Neural cell (in vitro differentiated cells): ENCODE data around the gene ANKEF1. TPM values are rescaled to one million over a fixed set of nuclear protein-coding genes. Genes with fewer than 3 reads are reported as not detected.

Experiments used
- H2AFZ ChIP-seq: fragments of 200-600, 300-800 bp; sonication (generic), shearing (Covaris generic); 2 replicates; pipeline ENCODE4 v1.6.0; 2014; ENCODE audit warnings: low read depth, mild to moderate bottlenecking, antibody characterized with exemption, low read length, moderate library complexity
- H3F3A ChIP-seq: fragments of 200-600 bp; shearing (Covaris generic); 2 replicates; pipeline ENCODE4 v1.6.1; 2016; ENCODE audit warnings: mild to moderate bottlenecking, moderate library complexity, mixed read lengths, antibody characterized with exemption, low read length; ENCODE audit not compliant: insufficient read depth, poor library complexity, severe bottlenecking
- H3K27ac ChIP-seq: fragments of 200-600, 300-800 bp; sonication (generic), shearing (Covaris generic); 2 replicates; pipeline ENCODE4 v1.5.1; 2014; ENCODE audit warnings: mild to moderate bottlenecking, low read length, moderate library complexity
- H3K27me3 ChIP-seq: fragments of 300-800, 200-600 bp; sonication (generic), shearing (Covaris generic); 2 replicates; pipeline ENCODE4 v1.6.0; 2014; ENCODE audit warnings: mild to moderate bottlenecking, low read depth, low read length, moderate library complexity; ENCODE audit not compliant: insufficient read depth
- H3K36me3 ChIP-seq: fragments of 300-800, 200-600 bp; sonication (generic), shearing (Covaris generic); 2 replicates; pipeline ENCODE4 v1.5.1; 2014; ENCODE audit warnings: mild to moderate bottlenecking, antibody characterized with exemption, low read length, moderate library complexity; ENCODE audit not compliant: insufficient read depth
- H3K4me2 ChIP-seq: fragments of 300-800, 200-600 bp; sonication (generic), shearing (Covaris generic); 2 replicates; pipeline ENCODE4 v1.6.0; 2014; ENCODE audit warnings: mild to moderate bottlenecking, low read length
- H3K4me3 ChIP-seq: fragments of 300-800, 200-600 bp; sonication (generic), shearing (Covaris generic); 2 replicates; pipeline ENCODE4 v1.5.1; 2014; ENCODE audit warnings: mild to moderate bottlenecking, low read length, moderate library complexity
- H3K79me2 ChIP-seq: fragments of 200-600 bp; shearing (Covaris generic); replicated peaks from 2 replicates; pipeline ENCODE4 v1.6.0; 2014; ENCODE audit warnings: mild to moderate bottlenecking, low read length, moderate library complexity; ENCODE audit not compliant: insufficient read depth
- H3K9ac ChIP-seq: fragments of 300-800, 200-600 bp; sonication (generic), shearing (Covaris generic); 2 replicates; pipeline ENCODE4 v1.6.1; 2016; ENCODE audit warnings: mild to moderate bottlenecking, low read length, mixed read lengths
- H3K9me2 ChIP-seq: fragments of 200-600 bp; shearing (Covaris generic); 2 replicates; pipeline ENCODE4 v1.6.1; 2016; ENCODE audit warnings: mild to moderate bottlenecking, low read length, mixed read lengths; ENCODE audit not compliant: insufficient read depth
- H3K9me3 ChIP-seq: fragments of 200-600, 300-800 bp; sonication (generic), shearing (Covaris generic); 2 replicates; pipeline ENCODE4 v1.6.1; 2016; ENCODE audit warnings: mild to moderate bottlenecking, mixed run types, low read length, moderate library complexity, mixed read lengths
- H4K20me1 ChIP-seq: fragments of 200-600 bp; shearing (Covaris generic); 2 replicates; pipeline ENCODE4 v1.6.1; 2016; ENCODE audit warnings: mild to moderate bottlenecking, mixed run types; ENCODE audit not compliant: insufficient read depth
- EP300 ChIP-seq: fragments of 450-650 bp; conservative IDR thresholded peaks from 2 replicates; pipeline ENCODE4 v1.6.1; 2014; ENCODE audit warnings: antibody characterized with exemption, mild to moderate bottlenecking, moderate library complexity; ENCODE audit not compliant: poor library complexity, severe bottlenecking
- EZH2 ChIP-seq: fragments of 200-600, 300-800 bp; shearing (Covaris generic), sonication (generic); IDR thresholded peaks from 2 replicates; pipeline ENCODE4 v1.6.1; 2014; ENCODE audit warnings: antibody characterized with exemption, low read length, borderline replicate concordance, mild to moderate bottlenecking; ENCODE audit not compliant: insufficient read depth, poor library complexity, severe bottlenecking
- MXI1 ChIP-seq: fragments of 450-650 bp; conservative IDR thresholded peaks from 2 replicates; pipeline ENCODE4 v1.6.1; 2014; ENCODE audit warnings: antibody characterized with exemption, mild to moderate bottlenecking; ENCODE audit not compliant: poor library complexity, severe bottlenecking
- POLR2AphosphoS5 ChIP-seq: IDR thresholded peaks from 2 replicates; pipeline ENCODE4 v1.6.1; 2012
- RAD21 ChIP-seq: fragments of 450-650 bp; conservative IDR thresholded peaks from 2 replicates; pipeline ENCODE4 v1.6.1; 2014; ENCODE audit warnings: antibody characterized with exemption, mild to moderate bottlenecking, moderate library complexity
- REST ChIP-seq: IDR thresholded peaks from 2 replicates; pipeline ENCODE4 v1.6.1; 2012; ENCODE audit warnings: borderline replicate concordance
- SMC3 ChIP-seq: fragments of 450-650 bp; conservative IDR thresholded peaks from 2 replicates; pipeline ENCODE4 v1.6.1; 2014; ENCODE audit warnings: antibody characterized with exemption, mild to moderate bottlenecking, moderate library complexity; ENCODE audit not compliant: poor library complexity
- TAF1 ChIP-seq: IDR thresholded peaks from 2 replicates; pipeline ENCODE4 v1.6.1; 2012; ENCODE audit warnings: low read depth
- polyA plus RNA-seq: library from polyadenylated mRNA; depleted of rRNA; stranded (reverse); fragments of >200 nt; gene quantifications from 2 replicates; pipeline ENCODE4 v1.2.3, GENCODE V29; 2014
- TF ChIP-seq, protein P1 (sequence below): fragments of 450-650 bp; IDR thresholded peaks from 2 replicates; pipeline ENCODE4 v1.5.1; 2014; ENCODE audit warnings: antibody characterized with exemption, mild to moderate bottlenecking, moderate library complexity; ENCODE audit not compliant: poor library complexity, severe bottlenecking

ANKEF1 gene
- polyA plus RNA-seq, 1 donor from 2014 or later, result 3.5 TPM

- Histone ChIP-seq H3K9ac (no peak overlapping the region), H3K9me3 (no peaks in the 10 kb centered on the region), H3K79me2 (no peaks in the 10 kb centered on the region), H2AFZ (no peak overlapping the region), H3K4me2 (no peak overlapping the region), H4K20me1 (no peaks in the 10 kb centered on the region), H3F3A (no peaks in the 10 kb centered on the region), H3K27ac (no peak overlapping the region), H3K9me2 (no peaks in the 10 kb centered on the region), H3K27me3 (no peaks in the 10 kb centered on the region), H3K36me3 (no peaks in the 10 kb centered on the region), H3K4me3 (no peak overlapping the region)
- no peak for TF ChIP-seq TAF1
- no peak for TF ChIP-seq POLR2AphosphoS5
- TF ChIP-seq REST, result no peak
- TF ChIP-seq EZH2, result no peak
- no peak for TF ChIP-seq MXI1
- TF ChIP-seq EP300, result no peak
- no peak for TF ChIP-seq SMC3
- TF ChIP-seq RAD21, result no peak
Measured at GRCh38 chr20:9996944-9997343, 37.8 kb upstream of the ANKEF1 start.

DNA sequence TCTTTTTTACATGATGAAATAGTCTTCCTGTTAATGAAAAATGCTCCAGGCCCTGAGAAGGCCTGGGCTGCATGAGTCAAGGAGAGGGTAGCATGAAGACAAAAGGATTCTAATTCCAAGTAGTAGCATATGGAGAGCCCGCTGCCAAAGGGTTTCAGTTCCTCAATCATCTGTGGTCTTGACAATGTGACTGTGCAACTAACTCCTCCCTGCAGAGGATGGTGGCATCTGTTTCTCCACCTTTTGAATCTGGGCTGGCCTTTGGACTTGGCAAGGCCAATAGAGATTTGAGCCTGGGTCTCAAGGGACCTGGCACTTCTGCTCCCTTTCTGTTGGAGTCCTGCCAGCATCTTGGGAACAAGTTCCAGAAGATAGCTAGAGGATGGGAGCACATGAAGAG lies 35.1 kb upstream of the ANKEF1 start:
- H4K20me1 ChIP-seq, result no peaks in the 10 kb centered on the region
- no peak overlapping the region for H3K27ac ChIP-seq
- H3K36me3 ChIP-seq, result no peaks in the 10 kb centered on the region
- no peak overlapping the region for H2AFZ ChIP-seq
- no peaks in the 10 kb centered on the region for H3K9me2 ChIP-seq
- no peaks in the 10 kb centered on the region for H3K9me3 ChIP-seq
- no peak overlapping the region for H3K4me3 ChIP-seq
- H3K79me2 ChIP-seq, result no peaks in the 10 kb centered on the region
- H3K27me3 ChIP-seq, result no peaks in the 10 kb centered on the region
- no peak overlapping the region for H3K9ac ChIP-seq
- H3F3A ChIP-seq, result no peaks in the 10 kb centered on the region
- TF ChIP-seq SMC3, result no peak
- TF ChIP-seq REST, result no peak
- TF ChIP-seq POLR2AphosphoS5, result no peak
- TF ChIP-seq RAD21, result no peak
- TF ChIP-seq, protein P1, sequence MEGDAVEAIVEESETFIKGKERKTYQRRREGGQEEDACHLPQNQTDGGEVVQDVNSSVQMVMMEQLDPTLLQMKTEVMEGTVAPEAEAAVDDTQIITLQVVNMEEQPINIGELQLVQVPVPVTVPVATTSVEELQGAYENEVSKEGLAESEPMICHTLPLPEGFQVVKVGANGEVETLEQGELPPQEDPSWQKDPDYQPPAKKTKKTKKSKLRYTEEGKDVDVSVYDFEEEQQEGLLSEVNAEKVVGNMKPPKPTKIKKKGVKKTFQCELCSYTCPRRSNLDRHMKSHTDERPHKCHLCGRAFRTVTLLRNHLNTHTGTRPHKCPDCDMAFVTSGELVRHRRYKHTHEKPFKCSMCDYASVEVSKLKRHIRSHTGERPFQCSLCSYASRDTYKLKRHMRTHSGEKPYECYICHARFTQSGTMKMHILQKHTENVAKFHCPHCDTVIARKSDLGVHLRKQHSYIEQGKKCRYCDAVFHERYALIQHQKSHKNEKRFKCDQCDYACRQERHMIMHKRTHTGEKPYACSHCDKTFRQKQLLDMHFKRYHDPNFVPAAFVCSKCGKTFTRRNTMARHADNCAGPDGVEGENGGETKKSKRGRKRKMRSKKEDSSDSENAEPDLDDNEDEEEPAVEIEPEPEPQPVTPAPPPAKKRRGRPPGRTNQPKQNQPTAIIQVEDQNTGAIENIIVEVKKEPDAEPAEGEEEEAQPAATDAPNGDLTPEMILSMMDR, result no peak
- TF ChIP-seq EP300, result no peak
- no peak overlapping the region for H3K4me2 ChIP-seq
